Endometrial microvascular endothelial cells (primary cell): Measurements from ENCODE around the gene NPAS3. TPM values are rescaled to one million over a fixed set of nuclear protein-coding genes. Genes with fewer than 3 reads are reported as not detected.

Source experiments
- in situ Hi-C: cut with HindIII; loops from 2 replicates; pipeline ENCODE4 v1.10.0; 2017; ENCODE audit warnings: low sequenced_read_pairs, low pct_unique_long_range_greater_than_20kb; ENCODE audit errors: inconsistent ontology term
- total RNA-seq: library from RNA; depleted of rRNA; stranded (reverse); fragments of >200 nt; gene quantifications from one replicate; pipeline ENCODE4 v1.2.3, GENCODE V29; 2015; ENCODE audit errors: inconsistent ontology term

The NPAS3 gene
- total RNA-seq, 1 donor from 2014 or later: not detected

DNA sequence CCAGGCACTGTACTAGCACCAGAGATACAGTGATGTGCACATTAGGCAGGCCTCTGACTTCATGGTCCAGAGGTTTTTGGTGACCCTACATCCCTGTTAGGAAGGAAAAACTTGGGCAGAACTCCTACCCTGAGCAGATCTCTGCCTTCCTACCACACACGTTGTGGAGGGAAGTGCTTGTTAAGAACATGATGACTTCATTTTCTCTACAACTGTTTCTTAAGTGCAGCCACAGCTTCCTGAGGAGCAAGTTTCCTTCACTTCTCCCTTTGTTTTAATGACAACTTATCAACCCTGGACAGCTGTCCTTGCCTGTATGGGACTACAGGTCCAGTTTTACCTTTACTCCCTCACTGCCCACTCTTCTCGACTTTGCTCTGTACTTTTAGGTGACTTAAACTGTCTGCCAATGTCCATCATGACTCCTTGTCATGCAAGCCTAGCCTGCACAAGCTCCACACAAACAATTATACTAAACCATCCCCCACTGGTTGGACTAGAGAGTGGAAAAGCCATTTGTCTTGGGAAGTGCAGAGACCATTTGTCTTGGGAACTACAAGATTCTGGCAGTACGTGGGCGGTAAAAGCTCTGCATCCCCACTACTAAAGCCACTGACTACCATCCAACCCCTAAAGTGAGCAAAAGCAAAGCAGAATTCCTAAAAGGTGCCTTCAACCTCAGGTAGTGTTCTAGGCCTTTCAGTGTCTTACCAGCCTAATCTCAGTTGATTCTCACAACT, 652.4 kb downstream of the NPAS3 start:
- in situ Hi-C loops: no loop called here

- in situ Hi-C loops: no loop called here
Observed at GRCh38 chr14:33592297-33592696, 653.6 kb downstream of the NPAS3 start.

DNA sequence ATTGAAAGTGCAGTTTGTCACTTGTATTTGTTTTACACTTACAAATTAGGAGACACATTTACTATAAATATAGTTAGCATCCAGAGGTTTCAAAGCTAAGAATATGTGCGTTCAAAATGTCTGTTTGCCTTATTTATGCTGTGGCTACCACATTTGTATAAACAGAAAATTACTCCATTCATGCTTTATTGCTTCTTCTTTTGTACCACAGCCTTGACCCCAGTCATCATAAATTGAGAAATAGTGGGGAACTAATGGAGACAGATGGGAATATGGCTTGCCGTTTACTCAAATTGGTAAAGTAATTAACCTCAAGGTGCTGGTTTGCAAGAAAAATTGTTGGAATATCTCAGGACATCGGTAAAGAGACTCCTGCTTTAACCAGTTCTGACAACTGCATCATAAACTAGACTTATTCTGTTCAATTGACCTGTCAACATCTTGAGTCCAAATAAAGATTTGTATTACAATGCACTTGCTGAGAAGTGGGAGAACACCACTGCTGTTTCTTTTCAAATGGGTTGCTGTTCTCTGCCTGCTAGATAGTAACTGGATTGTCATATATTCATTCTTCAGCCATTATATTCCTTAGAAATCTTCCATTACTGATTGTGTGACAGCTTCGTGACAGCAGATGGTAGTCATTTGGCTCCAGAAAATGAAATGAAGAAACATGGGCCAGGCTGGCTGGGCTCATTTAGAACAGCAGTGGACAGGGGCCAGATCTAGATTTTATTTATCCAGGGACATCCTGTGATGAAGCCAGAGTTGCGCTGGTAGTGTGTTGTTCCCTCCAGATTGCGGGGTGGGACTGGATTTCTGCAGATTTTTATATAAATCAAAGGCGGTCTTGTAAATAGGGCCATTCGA, 657.8 kb downstream of the NPAS3 start:
- in situ Hi-C loops: no loop called here

DNA sequence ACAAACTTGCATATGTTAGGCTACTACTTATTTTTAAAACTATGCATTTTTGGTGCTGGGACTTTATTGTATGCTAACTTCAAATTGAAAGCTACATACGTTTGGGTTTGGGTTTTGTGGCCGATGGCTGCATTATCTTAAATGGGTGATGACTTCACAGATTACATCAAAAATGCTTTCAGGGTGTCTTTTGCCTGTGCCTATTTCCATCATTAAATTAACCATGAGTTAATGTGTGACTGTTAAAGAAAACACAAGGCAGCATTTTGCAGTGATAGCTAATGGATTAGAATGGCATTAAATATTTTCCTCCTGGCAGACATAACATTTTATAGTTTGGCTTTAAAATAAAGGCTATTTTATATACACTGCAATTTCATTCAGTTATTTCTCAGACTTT, 659.9 kb downstream of the NPAS3 start:
- in situ Hi-C loops: no loop called here

GRCh38 chr14:33602396-33602795, 663.7 kb downstream of the NPAS3 start:
- in situ Hi-C loops: no loop called here

DNA sequence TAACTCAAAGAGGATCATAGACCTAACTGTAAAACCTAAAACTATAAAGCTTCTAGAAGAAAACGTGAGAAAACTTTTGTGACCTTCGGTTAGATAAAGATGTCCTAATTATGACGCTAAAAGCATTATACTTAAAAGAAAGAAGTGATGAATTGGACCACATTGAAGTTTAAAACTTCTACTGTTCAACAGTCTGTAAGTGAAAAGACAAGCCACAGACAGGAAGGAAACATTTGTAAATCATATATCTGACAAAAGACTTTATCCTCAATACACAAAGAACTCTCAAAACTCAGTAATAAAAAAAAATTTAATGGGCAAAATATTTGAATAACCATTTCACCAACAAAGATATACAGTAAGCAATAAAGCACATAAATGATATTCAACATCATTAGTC, 667.9 kb downstream of the NPAS3 start:
- in situ Hi-C loops: no loop called here

DNA sequence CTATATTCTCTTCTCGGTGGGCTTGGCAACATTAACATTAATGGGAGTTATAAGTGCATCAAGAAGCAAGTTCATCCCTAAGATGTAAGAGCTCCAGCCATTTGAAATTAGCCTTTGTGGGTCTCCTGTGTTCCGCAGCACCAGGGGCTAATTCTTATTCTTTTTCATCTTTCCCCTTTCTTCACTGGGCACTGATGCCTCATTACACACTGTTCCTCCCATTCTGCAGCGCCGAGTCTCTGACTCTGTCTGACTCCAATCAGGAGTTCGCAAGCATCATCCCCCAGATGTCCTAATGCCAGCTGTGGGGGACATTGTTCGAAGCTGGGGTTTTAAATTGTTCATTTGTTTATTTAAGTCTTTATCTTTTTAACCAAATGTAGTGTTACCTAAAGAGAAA, 670.9 kb downstream of the NPAS3 start:
- in situ Hi-C loops: no loop called here

DNA sequence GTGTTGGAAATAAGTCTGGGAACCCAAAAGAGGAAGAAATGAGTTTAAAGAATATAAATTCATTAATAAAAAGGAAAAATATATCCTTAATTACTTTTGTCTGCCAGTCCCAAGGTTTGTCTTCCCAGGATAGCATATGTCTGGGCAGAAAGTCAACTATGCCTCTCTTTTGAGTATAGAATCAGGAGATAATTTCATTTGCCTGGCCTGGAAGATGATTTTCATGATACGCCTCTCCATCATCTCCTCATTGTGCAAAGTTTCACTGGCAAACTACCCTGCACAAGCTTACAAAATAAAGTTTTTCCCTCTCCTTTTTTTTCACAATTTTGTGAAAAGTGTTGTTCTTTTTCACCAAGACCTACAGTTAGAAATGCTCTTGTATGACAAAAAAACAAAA, 671.4 kb downstream of the NPAS3 start:
- in situ Hi-C loops: no loop called here

- in situ Hi-C loops: no loop called here
Observed at GRCh38 chr14:33611405-33612196, 672.9 kb downstream of the NPAS3 start.

DNA sequence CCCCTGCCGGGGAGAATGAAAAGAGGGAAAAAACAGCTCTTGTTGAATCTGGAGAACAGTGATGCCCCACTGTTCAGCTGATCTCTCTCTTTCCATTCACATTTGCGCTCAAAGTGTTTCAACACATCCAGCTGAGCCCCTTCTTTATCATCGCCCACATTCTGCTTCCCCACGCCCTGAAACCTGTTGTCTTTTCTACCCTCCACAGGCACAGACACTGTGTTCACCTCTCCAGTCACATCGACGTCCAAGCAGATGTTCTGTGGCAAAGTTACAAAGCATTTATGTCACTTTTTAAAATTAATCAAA, 673.5 kb downstream of the NPAS3 start:
- in situ Hi-C loops: no loop called here

- in situ Hi-C loops: no loop called here
Observed at GRCh38 chr14:33617154-33617553, 678.5 kb downstream of the NPAS3 start.

- in situ Hi-C loops: no loop called here
Observed at GRCh38 chr14:33618361-33619105, 679.9 kb downstream of the NPAS3 start.

- in situ Hi-C loops: no loop called here
Observed at GRCh38 chr14:33622496-33622895, 683.8 kb downstream of the NPAS3 start.

DNA sequence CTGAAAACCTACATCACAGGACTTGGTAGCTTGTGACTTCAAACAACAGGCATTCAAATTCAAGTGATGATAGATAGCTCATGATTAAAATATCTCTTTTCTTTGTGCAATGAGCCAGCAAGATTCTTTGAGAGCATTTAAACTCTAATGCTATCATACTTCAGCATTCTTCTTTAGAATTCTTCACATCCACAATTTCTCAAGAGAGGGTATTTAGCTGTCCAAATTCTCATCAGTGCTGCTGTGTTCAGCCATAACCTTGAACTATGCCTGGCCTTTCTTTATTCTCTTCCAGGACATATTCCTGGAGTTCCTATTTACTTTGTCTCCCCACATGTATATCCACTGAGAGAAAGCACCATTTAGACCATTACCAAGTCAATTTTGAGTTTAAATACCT, 691.1 kb downstream of the NPAS3 start:
- in situ Hi-C loops: no loop called here

DNA sequence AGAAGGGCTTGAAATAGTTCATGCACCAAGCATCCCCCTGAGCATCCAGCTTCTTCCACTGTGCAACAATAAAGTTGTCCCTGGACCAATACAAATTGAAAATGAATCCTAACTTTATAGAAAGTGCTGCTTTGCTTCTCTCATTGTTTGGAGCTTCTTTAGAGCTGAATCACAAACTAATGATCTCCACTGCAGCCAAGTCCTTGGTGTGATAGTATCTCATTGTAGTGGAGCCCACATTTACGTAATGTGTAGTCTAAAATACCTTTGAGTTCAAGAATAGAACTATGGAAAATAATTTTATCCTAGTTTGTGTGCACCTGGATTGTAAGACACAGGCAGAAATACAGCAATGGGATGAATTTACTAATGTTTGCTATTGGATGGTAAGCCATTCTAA, 692.3 kb downstream of the NPAS3 start:
- in situ Hi-C loops: no loop called here

GRCh38 chr14:33631441-33631840, 692.8 kb downstream of the NPAS3 start:
- in situ Hi-C loops: no loop called here

GRCh38 chr14:33634631-33635030, 696.0 kb downstream of the NPAS3 start:
- in situ Hi-C loops: no loop called here

GRCh38 chr14:33636716-33637115, 698.0 kb downstream of the NPAS3 start:
- in situ Hi-C loops: no loop called here

GRCh38 chr14:33642080-33642479, 703.4 kb downstream of the NPAS3 start:
- in situ Hi-C loops: no loop called here
